Endodermal cell (in vitro differentiated cells): ENCODE results near the gene PPM1J. TPM values are rescaled to one million over a fixed set of nuclear protein-coding genes. Genes with fewer than 3 reads are reported as not detected.

Experiments
- DNase-seq: peaks from one replicate; pipeline ENCODE4 v3.0.0-alpha.2; 2017
- H3K27ac ChIP-seq: 2 replicates; pipeline ENCODE4 v1.5.1; 2013; ENCODE audit warnings: mild to moderate bottlenecking, low read depth, low read length, moderate library complexity
- H3K27me3 ChIP-seq: 2 replicates; pipeline ENCODE4 v1.6.1; 2013; ENCODE audit warnings: mild to moderate bottlenecking, low read length, moderate library complexity; ENCODE audit not compliant: insufficient read depth, control insufficient read depth, poor library complexity, severe bottlenecking
- H3K36me3 ChIP-seq: 2 replicates; pipeline ENCODE4 v1.7.0; 2013; ENCODE audit warnings: mild to moderate bottlenecking, low read length, moderate library complexity; ENCODE audit not compliant: control insufficient read depth, insufficient read depth
- H3K4me1 ChIP-seq: one replicate; pipeline ENCODE4 v1.7.0; 2013; ENCODE audit warnings: low read length; ENCODE audit not compliant: control insufficient read depth, insufficient read depth
- H3K4me3 ChIP-seq: 2 replicates; pipeline ENCODE4 v1.5.1; 2013; ENCODE audit warnings: mild to moderate bottlenecking, low read length, moderate library complexity
- H3K9ac ChIP-seq: 2 replicates; pipeline ENCODE4 v1.6.1; 2013; ENCODE audit warnings: mild to moderate bottlenecking, low read length, moderate library complexity; ENCODE audit not compliant: poor library complexity, severe bottlenecking; ENCODE audit errors: extremely low read depth
- H3K9me3 ChIP-seq: 2 replicates; pipeline ENCODE4 v1.6.1; 2013; ENCODE audit warnings: mild to moderate bottlenecking, low read length, moderate library complexity; ENCODE audit not compliant: control insufficient read depth
- H3K27ac Mint-ChIP-seq: 2 replicates; pipeline ENCODE4 v1.8.0; 2020; ENCODE audit warnings: mixed read lengths
- H3K27me3 Mint-ChIP-seq: 2 replicates; pipeline ENCODE4 v1.8.0; 2021; ENCODE audit warnings: mild to moderate bottlenecking, mixed read lengths; ENCODE audit not compliant: insufficient read depth
- H3K36me3 Mint-ChIP-seq: 2 replicates; pipeline ENCODE4 v1.8.0; 2020; ENCODE audit warnings: low read depth, mixed read lengths
- H3K4me1 Mint-ChIP-seq: 2 replicates; pipeline ENCODE4 v1.8.0; 2020; ENCODE audit warnings: mixed read lengths
- H3K4me3 Mint-ChIP-seq: 2 replicates; pipeline ENCODE4 v1.8.0; 2020; ENCODE audit warnings: mild to moderate bottlenecking, moderate library complexity, mixed read lengths
- H3K9me3 Mint-ChIP-seq: 2 replicates; pipeline ENCODE4 v1.8.0; 2020; ENCODE audit warnings: mild to moderate bottlenecking, mixed read lengths
- WGBS, 2 experiments: methylation state at CpG; one replicate each; pipeline versions ENCODE4 v1.1.5 to v1.1.7; 2013; ENCODE audit warnings: missing lambda C conversion rate in 2 of 2, mixed read lengths in 1 of 2; ENCODE audit not compliant: insufficient coverage in 1 of 2, insufficient read length in 1 of 2; 5-methylcytosine and 5-hydroxymethylcytosine counted together
- total RNA-seq, 2 donors: library from RNA; stranded (reverse); fragmentation: NEBNext Ultra II Directional in 1 of 2; extraction: Animal tissue kit (Norgen Biotek cat#: 25700) in 1 of 2; gene quantifications; 2 replicates in 1 of 2; 3 replicates in 1 of 2; pipeline ENCODE4 v1.2.1, GENCODE V29; 2021
- TF ChIP-seq, protein P1 (sequence below): fragments of 200-600 bp; sonication (generic); conservative IDR thresholded peaks from 2 replicates; pipeline ENCODE4 v1.5.0; 2021; ENCODE audit warnings: antibody characterized with exemption, mild to moderate bottlenecking

The PPM1J gene
- total RNA-seq, 2 donors from 2014 or later: 3.1 to 5.7 TPM

DNA sequence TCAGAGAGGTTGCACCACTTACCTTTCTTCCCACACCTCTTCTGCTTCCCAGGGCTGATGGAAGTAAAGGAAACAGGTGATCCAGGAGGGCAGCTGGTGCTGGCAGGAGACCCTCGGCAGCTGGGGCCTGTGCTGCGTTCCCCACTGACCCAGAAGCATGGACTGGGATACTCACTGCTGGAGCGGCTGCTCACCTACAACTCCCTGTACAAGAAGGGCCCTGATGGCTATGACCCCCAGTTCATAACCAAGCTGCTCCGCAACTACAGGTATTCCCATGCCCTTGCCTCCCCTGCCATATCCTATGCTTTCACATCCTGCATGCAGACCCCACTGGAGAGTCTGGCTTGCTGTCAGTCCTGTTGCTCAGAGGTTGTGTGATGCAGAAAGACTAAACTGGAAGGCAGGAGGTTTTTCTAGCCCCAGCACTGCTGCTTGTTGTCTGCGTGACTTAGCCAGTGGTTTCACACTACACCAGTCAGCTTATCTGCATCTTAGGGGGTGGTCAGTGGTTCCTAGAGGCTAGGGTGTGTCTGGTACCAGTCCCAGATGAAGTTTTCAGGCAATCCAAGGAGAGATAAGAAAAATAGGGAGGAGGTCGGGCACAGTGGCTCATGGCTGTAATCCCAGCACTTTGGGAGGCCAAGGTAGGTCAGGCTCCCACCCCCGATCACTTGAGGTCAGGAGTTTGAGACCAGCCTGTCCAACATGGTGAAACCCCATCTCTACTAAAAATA is 18.4 kb downstream of the PPM1J start:
- Mint-ChIP-seq H3K27ac (no peak overlapping the region), H3K36me3 (peaks cover 80% of the 10 kb centered on the region), H3K4me3 (no peak overlapping the region), H3K4me1 (peaks cover 45% of the 10 kb centered on the region), H3K9me3 (no peaks in the 10 kb centered on the region), H3K27me3 (peaks cover 7% of the 10 kb centered on the region)
- H3K9me3 ChIP-seq: no peaks in the 10 kb centered on the region
- H3K27me3 ChIP-seq: no peaks in the 10 kb centered on the region
- TF ChIP-seq, protein P1, sequence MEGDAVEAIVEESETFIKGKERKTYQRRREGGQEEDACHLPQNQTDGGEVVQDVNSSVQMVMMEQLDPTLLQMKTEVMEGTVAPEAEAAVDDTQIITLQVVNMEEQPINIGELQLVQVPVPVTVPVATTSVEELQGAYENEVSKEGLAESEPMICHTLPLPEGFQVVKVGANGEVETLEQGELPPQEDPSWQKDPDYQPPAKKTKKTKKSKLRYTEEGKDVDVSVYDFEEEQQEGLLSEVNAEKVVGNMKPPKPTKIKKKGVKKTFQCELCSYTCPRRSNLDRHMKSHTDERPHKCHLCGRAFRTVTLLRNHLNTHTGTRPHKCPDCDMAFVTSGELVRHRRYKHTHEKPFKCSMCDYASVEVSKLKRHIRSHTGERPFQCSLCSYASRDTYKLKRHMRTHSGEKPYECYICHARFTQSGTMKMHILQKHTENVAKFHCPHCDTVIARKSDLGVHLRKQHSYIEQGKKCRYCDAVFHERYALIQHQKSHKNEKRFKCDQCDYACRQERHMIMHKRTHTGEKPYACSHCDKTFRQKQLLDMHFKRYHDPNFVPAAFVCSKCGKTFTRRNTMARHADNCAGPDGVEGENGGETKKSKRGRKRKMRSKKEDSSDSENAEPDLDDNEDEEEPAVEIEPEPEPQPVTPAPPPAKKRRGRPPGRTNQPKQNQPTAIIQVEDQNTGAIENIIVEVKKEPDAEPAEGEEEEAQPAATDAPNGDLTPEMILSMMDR: no peak
- H3K9ac ChIP-seq: no peak overlapping the region
- WGBS, 2 experiments: 87 to 93% methylated on average over 6 to 7 of the region's 7 CpGs
- DNase-seq: no peak
- peaks cover 86% of the 10 kb centered on the region for H3K36me3 ChIP-seq
- no peak overlapping the region for H3K4me3 ChIP-seq
- peaks cover 36% of the 10 kb centered on the region for H3K4me1 ChIP-seq
- H3K27ac ChIP-seq: no peak overlapping the region

DNA sequence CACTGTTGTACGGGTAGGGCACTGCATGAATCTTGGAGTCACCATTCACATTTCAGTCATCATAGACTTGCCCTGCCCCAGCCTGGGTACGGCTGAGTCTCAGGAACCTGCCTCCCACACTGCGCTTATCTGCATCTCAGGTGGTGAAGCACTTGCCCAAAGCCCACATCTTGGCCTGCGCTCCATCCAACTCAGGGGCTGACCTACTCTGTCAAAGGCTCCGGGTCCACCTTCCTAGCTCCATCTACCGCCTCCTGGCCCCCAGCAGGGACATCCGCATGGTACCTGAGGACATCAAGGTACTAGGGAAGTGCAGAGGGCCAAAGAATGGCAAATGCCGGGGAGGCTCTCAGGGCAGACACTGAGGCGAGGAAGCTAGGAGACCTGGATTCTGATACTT is 19.9 kb downstream of the PPM1J start:
- peaks cover 32% of the 10 kb centered on the region for H3K4me1 Mint-ChIP-seq
- peaks cover 84% of the 10 kb centered on the region for H3K36me3 Mint-ChIP-seq
- Histone ChIP-seq H3K36me3 (peaks cover 85% of the 10 kb centered on the region), H3K27ac (no peak overlapping the region), H3K4me3 (no peak overlapping the region), H3K9me3 (no peaks in the 10 kb centered on the region), H3K9ac (no peak overlapping the region), H3K27me3 (no peaks in the 10 kb centered on the region), H3K4me1 (peaks cover 25% of the 10 kb centered on the region)
- no peaks in the 10 kb centered on the region for H3K9me3 Mint-ChIP-seq
- H3K27me3 Mint-ChIP-seq: peaks cover 5% of the 10 kb centered on the region
- no peak overlapping the region for H3K27ac Mint-ChIP-seq
- 94 to 100% methylated on average over 3 to 9 of the region's 9 CpGs for WGBS, 2 experiments
- TF ChIP-seq, protein P1: no peak
- no peak overlapping the region for H3K4me3 Mint-ChIP-seq
- no peak for DNase-seq

DNA sequence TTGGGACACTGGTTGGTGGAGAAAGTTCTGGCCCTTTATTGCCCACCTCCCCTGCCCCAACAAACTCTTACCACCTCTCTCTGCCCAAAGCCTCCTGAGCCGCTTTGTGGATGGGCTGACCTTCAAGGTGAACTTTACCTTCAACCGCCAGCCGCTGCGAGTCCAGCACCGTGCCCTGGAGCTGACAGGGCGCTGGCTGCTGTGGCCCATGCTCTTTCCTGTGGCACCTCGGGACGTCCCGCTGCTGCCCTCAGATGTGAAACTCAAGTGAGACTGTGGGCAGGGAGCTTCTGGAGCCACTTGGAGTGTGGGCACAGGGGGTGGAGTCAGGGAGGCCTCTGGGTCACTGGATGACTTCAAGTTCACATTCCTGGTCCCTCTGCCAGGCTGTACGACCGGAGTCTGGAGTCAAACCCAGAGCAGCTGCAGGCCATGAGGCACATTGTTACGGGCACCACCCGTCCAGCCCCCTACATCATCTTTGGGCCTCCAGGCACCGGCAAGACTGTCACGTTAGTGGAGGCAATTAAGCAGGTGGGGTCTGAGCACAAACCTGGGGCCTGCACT is 20.7 kb downstream of the PPM1J start:
- no peak for DNase-seq
- peaks cover 4% of the 10 kb centered on the region for H3K27me3 Mint-ChIP-seq
- peaks cover 84% of the 10 kb centered on the region for H3K36me3 Mint-ChIP-seq
- Histone ChIP-seq H3K27ac (no peak overlapping the region), H3K36me3 (peaks cover 85% of the 10 kb centered on the region), H3K4me1 (peaks cover 17% of the 10 kb centered on the region), H3K9ac (no peak overlapping the region), H3K4me3 (no peak overlapping the region), H3K9me3 (no peaks in the 10 kb centered on the region), H3K27me3 (no peaks in the 10 kb centered on the region)
- H3K4me3 Mint-ChIP-seq: no peak overlapping the region
- WGBS, 2 experiments: 93 to 95% methylated on average over 7 to 15 of the region's 15 CpGs
- TF ChIP-seq, protein P1: no peak
- no peaks in the 10 kb centered on the region for H3K9me3 Mint-ChIP-seq
- H3K27ac Mint-ChIP-seq: no peak overlapping the region
- H3K4me1 Mint-ChIP-seq: peaks cover 23% of the 10 kb centered on the region
